Activated CD8-positive, alpha-beta T cell treated with anti-CD3 and anti-CD28 coated beads for 36 hours (primary cell): ENCODE data around the gene VPS11. TPM values are rescaled to one million over a fixed set of nuclear protein-coding genes. Genes with fewer than 3 reads are reported as not detected.

Source experiments
- ATAC-seq: fragments of 200-7000 bp; cut with Tn5 transposase; one replicate; pipeline ENCODE4 v1.10.0; 2021; ENCODE audit warnings: mild to moderate bottlenecking, moderate library complexity
- CTCF ChIA-PET: fragments of 350-600 bp; sonication (Branson Sonifier 250); formaldehyde crosslinking; loops from one replicate; lab custom pipeline; 2021; ENCODE audit warnings: antibody characterized with exemption; lab: Charles Lee
- POLR2A ChIA-PET: fragments of 350-600 bp; sonication (Branson Sonifier 250); formaldehyde crosslinking; loops from one replicate; lab custom pipeline; 2021; ENCODE audit warnings: antibody characterized with exemption; lab: Charles Lee
- DNase-seq: peaks from one replicate; pipeline ENCODE4 v3.0.0-alpha.2; 2020
- H3K27ac Mint-ChIP-seq: one replicate; pipeline ENCODE4 v1.8.0; 2021; ENCODE audit warnings: mild to moderate bottlenecking, mixed read lengths
- H3K27me3 Mint-ChIP-seq: one replicate; pipeline ENCODE4 v1.8.0; 2021; ENCODE audit warnings: mixed read lengths
- H3K36me3 Mint-ChIP-seq: one replicate; pipeline ENCODE4 v1.8.0; 2021; ENCODE audit warnings: low read depth, mixed read lengths
- H3K4me1 Mint-ChIP-seq: one replicate; pipeline ENCODE4 v1.8.0; 2021; ENCODE audit warnings: low read depth, mixed read lengths
- H3K4me3 Mint-ChIP-seq: one replicate; pipeline ENCODE4 v1.8.0; 2021; ENCODE audit warnings: mild to moderate bottlenecking, moderate library complexity, mixed read lengths
- H3K9me3 Mint-ChIP-seq: one replicate; pipeline ENCODE4 v1.8.0; 2021; ENCODE audit warnings: mixed read lengths
- CTCF ChIP-seq: fragments of 200-600 bp; IDR thresholded peaks from one replicate; pipeline ENCODE4 v1.8.0; 2022; ENCODE audit warnings: antibody characterized with exemption, mild to moderate bottlenecking
- intact Hi-C: fragments of 100-400 bp; cut with micrococcal nuclease; formaldehyde crosslinking; loops from one replicate; pipeline ENCODE4 v1.10.0; 2022
- microRNA-seq: library from miRNA; unstranded; fragments of <30 nt; microRNA quantifications from one replicate; pipeline ENCODE4 v1.2.0, GENCODE V29; 2022; ENCODE audit warnings: borderline microRNAs expressed, borderline replicate concordance
- total RNA-seq, 2 experiments: library from RNA; stranded (reverse); gene quantifications; one replicate each; pipeline ENCODE4 v1.2.3, GENCODE V29; 2021

Gene VPS11
- total RNA-seq, 2 experiments from 2014 or later: 17.1 to 17.2 TPM

- TF ChIP-seq CTCF: no peak
- POLR2A ChIA-PET: no interaction called here
These were observed 63.0 kb downstream of the VPS11 start for GRCh38 chr11:119130662-119131061.

More at GRCh38 chr11:119130662-119131061, 63.0 kb downstream of the VPS11 start:
- CTCF ChIA-PET: interaction anchor here (0.6 kb wide), 1 partner anchor 66 kb away, joined by 3 read pairs; no protein-coding TSS in a partner anchor
- H3K36me3 Mint-ChIP-seq: peaks cover 31% of the 10 kb centered on the region
- no peak for ATAC-seq
- intact Hi-C loops: no loop called here
- H3K4me1 Mint-ChIP-seq: peaks cover 11% of the 10 kb centered on the region
- no peaks in the 10 kb centered on the region for H3K9me3 Mint-ChIP-seq
- no peak overlapping the region for H3K4me3 Mint-ChIP-seq
- no peak overlapping the region for H3K27ac Mint-ChIP-seq
- no peak for DNase-seq
- H3K27me3 Mint-ChIP-seq: no peaks in the 10 kb centered on the region

Small RNA genes within 50 kb of the gene (microRNA-seq; reads per million reads assigned to microRNA genes)
- gene MIR3656: not detected

Other genes starting within 250 kb of the VPS11 start
- gene CXCR5, start 183.9 kb upstream of the VPS11 start, total RNA-seq: under 1 TPM; 0.60 to 0.92 TPM
- 10 to 100 TPM; 35.9 to 38.8 TPM for gene BCL9L, start 141.9 kb upstream of the VPS11 start, total RNA-seq
- gene UPK2, start 111.5 kb upstream of the VPS11 start, total RNA-seq: 1 to 10 TPM; 1.5 to 2.2 TPM
- not detected for gene FOXR1, start 96.1 kb upstream of the VPS11 start, total RNA-seq
- gene CENATAC, start 69.7 kb upstream of the VPS11 start, total RNA-seq: 10 to 100 TPM; 22.0 to 24.1 TPM
- 1,000 to 10,000 TPM; 1,901 to 1,911 TPM for gene RPS25, start 49.5 kb upstream of the VPS11 start, total RNA-seq
- gene TRAPPC4, start 49.1 kb upstream of the VPS11 start, total RNA-seq: 10 to 100 TPM; 69.5 to 71.4 TPM
- gene SLC37A4, start 36.9 kb upstream of the VPS11 start, total RNA-seq: 10 to 100 TPM; 32.4 to 35.2 TPM
- gene HYOU1, start 10.6 kb upstream of the VPS11 start, total RNA-seq: 100 to 1,000 TPM in 1 of 2 experiments, 10 to 100 TPM in 1; 92.4 to 101 TPM
- gene HMBS, start 17.1 kb downstream of the VPS11 start, total RNA-seq: 10 to 100 TPM; 33.6 to 36.1 TPM
- 10 to 100 TPM; 51.1 to 52.2 TPM for gene DPAGT1, start 34.0 kb downstream of the VPS11 start, total RNA-seq
- 10 to 100 TPM; 14.2 to 17.7 TPM for gene C2CD2L, start 39.5 kb downstream of the VPS11 start, total RNA-seq
- gene HINFP, start 53.8 kb downstream of the VPS11 start, total RNA-seq: 10 to 100 TPM; 23.9 to 26.5 TPM
- gene ABCG4, start 81.2 kb downstream of the VPS11 start, total RNA-seq: not detected
- 10 to 100 TPM; 20.1 to 21.3 TPM for gene NLRX1, start 100.9 kb downstream of the VPS11 start, total RNA-seq
- under 1 TPM; 0.29 to 0.32 TPM for gene NHERF4, start 117.7 kb downstream of the VPS11 start, total RNA-seq
- 10 to 100 TPM; 27.0 to 27.5 TPM for gene CBL, start 138.5 kb downstream of the VPS11 start, total RNA-seq
- 1 to 10 TPM; 8.0 to 8.3 TPM for gene MCAM, start 249.3 kb downstream of the VPS11 start, total RNA-seq